ENCODE results near the gene GCK.

The GCK gene

DNA sequence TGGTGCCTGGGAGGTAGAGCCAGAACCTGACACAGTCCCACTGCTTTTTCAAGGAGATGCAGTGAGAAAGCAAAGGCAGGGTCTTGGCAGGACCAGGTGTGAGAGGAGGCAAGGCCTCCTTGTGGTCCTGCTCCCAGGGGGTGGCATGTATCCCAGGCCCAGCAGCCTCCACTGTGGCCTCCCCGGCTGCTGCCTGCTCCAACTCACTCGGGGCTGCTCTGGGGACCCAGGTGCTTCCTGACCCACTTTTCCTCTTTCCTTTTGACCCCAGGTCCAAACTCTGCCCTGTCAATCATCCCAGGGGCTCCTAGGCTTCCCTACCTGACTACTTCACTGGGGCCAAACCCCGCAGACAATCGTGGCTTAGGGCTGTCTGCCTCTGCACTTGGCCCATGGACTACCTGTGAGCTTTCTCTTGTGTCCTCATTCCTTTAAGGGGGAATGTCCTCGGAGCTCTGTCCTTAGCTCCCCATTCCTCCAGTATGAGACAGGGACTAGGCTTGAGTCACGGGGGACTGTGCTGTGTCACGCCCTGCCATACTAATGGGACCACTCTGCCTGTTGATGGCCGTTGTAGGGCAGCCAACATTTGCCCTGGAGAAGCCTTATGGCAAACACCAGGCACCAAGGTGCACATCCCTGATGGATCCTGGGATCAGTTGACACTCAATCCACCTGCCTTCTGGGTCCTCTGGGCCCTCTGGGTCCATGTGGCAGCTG lies 86.2 kb downstream of the GCK start:
- DNase-seq = no peak

DNA sequence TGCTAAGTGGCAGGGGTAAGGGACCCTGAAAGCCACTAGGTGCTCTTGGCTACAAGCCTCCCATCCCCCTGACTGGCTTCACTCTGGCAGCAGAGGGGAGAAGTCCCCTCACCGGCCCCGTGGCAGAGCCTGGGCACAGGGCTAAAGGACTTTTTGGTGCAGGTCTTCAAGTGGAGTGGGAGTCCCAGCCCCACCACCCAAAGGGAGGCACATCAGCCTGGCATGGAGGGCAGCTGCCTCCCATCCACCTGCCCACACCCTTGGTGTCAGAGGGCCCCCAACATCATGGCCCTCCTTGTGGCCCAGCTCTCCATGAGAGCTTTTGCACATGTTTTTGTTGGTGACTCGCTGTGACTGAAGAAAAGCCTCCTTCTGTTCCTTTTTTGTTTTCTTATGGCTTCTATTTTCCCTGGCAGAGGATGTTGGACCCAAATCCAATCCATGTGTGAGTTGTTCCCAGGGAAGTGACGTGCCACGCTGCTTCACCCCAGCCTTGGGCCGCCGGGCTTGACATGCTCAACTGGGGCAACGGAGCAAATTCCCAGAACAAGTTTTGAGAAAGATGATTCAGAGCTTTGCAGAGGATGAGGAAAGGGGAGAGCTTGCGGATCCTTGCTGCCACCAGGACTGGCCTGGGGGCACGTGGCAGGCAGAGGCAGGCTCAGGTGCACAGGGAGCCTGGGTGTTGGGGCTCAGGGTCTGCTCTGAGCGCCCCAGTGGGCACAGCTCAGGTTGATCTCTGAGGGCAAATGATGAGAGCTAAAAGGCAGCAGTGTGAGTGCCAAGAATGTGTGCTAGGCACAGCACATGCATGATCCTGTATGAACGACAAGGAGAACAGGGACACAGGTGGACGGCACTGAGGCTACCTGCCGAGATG lies 87.0 kb downstream of the GCK start:
- no peak for DNase-seq

DNA sequence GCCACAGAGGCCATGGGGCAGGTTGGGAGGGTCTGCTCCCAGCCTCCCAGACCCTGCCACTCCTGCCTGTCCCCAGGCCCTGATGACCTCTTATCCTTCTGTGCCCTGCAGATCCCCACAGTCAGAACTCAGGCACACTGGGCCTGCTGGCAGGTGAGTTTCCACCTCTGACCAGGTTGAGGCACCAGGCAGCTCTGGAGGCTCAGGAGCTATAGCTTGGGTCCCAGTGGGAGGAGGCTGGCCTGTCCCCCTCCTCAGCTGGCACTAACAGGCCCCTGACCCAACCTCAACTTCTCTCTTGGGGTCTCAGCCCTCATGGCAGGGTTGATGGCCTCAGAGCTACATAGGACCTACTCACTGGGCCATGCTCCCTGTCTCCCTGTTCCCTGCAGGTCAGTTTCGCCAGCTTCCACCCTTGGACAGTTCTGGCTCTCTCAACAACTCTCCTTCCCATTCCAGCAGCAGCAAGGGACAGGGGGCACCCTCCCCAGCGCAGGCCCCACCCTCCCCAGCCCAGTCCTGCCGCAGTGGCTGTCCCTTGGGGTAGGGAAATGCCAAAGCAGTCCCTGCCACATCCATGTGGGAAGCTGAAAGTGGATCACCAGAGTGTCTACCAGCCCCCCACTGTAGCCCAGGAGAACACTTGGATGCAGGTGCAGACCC lies 87.8 kb downstream of the GCK start:
- no peak for DNase-seq

DNA sequence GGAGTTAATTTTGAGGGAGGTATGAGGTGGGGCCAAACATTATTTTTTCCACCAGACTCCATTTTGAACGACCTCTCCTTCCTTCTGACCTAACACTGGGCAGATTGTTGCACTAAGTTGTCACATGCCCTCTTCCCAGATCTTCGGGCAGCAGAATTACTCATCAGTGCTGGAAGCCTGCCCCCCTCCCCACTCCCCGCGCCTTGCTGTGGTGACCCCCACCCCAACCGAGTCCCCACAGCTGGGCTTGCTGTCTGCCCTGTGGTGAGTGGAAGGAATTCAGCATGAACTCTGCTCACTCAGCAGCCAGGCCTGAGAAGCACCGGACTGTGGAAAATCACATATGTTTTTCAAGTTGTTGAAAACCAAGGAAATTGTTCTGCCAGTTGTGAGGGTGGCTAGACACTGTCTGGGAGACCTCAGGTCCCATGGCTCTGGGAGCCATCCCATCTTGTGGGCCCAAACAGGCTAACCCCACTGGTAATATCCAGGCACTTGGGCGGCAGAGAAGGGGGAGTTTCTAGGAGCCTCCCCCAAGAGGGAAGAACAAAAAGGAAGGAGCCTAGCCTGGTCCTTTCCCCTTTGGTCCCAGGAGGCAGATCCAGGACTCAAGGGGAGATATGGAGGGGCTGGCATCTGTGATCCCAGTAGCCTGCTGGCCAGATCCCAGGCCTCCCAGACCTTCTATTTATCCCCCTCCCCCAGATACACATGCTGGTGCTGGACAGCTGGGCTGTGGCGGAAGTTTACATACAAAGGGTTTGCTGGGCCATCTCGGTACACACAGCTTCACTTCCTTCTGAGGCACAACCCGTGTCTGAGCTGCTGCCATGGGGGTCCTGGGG lies 88.6 kb downstream of the GCK start:
- no peak for DNase-seq

DNA sequence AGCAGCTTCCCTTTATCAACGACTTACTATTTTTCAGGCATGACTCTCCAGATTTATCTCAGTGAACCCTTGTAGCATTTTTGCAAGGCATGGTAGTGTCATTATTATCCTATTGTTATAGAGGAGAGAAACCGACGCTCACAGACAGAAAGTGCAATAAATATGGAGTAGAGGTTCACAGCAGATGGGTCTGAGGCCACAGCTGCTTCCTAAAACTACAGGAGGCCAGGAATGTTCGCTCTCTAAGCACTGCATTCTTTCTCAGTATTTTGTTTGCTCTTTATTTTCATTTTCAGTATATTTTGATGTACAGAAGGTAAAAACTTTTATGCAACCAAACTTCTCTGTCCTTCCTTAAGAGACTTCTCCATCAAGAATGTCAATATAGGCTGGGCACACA lies 89.6 kb downstream of the GCK start:
- DNase-seq = no peak

DNA sequence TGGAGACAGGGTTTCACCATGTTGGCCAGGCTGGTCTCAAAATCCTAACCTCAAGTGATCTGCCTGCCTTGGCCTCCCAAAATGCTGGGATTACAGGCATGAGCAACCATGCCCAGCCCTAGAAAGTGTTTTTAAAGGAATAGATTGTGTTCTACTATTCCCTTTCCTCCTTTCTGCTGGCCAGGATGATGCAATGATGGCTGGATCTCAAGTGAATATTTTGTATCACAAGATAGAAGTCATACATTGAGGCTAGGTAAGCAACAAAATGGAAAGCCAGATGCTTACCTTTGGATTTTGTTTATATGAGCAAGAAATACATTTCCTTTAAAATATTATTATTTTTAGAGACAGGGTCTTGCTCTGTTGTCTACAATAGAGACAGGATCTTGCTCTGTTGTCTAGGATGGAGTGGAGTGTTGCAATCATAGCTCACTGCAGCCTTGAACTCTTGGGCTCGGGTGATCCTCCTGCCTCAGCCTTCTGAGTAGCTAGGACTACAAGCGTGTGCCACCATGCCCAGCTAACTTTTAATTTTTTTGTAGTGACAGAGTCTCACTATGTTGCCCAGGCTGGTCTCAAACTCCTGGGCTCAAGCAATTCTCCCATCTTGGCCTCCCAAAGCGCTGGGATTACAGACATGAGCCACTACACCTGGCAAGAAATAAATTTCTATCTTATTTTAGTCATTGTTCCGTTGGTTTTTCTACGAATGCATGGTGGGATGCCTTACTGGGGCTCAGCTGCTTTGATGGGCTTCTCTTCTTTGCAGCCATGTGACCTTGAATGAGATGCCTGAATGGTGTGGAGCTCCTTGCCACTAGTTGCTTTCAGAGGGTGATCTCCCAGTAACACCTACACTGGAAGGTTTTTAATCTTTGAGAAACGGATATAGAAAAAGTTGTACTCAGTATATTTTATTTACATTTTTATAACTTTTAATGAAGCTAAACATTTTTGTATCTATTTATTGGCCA lies 90.9 kb downstream of the GCK start:
- no peak for DNase-seq

DNA sequence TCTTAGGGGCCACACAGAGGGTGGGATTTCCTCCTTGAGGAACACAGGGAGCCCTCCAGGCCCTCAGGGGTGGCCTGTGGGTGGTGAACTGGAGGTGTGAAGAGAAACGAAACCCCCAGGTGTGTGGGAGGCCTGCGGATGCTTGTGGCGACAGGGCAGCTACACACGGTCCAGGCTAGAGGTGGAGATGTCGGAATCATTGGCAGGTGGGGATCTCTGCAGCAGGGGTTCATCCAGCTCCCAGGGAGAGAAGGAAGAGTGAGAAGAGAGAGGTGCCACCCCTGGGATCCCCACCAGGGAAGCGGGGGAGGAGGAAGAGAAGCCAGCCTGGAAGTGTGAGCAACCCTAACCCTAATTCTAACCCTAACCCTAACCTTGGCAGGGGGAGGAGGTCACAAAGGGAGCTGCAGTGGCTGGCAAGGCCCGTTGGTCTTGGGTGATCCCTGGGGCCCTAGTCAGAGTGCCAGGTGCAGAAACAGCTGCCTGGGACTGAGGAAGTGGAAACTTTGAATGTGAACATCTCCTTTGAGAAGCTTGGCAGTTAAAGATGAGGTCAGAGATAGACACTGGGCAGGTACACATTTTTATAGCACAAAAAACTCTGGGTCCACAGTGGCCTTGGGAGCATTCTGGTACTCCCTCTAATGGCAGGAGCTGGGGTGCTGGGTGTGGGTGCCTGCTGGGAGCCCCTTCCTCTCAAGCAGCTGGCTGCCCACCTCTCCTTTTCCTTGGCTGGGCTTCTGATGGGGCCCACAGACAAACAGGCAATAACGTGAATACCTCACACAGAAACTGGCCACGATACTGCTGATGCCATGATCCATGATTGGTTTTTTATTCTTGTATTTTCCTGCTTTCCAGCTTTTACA lies 91.9 kb downstream of the GCK start:
- no peak for DNase-seq

DNA sequence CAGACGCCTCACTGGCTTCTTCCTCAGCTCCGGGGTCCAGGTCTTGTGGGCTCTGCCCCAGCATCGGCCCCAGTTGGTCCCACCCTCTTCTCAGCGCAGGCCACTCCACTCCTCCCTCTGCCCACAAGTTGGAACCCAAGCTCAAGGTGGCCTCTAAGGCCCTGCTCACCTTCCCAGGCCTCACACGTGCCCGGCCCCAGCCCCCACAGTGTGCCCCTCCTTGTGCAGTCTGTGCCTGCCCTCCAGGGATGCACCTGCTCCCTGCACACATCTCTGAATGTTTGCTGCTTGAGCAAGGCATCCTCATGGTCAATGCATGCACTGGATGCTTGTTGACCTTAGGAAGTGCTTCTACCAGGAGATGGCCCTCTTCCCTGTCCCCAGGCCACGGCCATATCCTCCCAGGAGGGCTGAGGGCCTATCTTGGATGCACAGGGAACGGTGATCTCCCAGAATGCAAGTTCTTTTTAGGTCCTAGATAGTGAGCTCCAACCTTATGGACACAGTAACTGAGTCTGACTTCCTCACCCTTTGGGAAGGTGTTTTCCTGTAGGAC lies 92.8 kb downstream of the GCK start:
- no peak for DNase-seq

DNA sequence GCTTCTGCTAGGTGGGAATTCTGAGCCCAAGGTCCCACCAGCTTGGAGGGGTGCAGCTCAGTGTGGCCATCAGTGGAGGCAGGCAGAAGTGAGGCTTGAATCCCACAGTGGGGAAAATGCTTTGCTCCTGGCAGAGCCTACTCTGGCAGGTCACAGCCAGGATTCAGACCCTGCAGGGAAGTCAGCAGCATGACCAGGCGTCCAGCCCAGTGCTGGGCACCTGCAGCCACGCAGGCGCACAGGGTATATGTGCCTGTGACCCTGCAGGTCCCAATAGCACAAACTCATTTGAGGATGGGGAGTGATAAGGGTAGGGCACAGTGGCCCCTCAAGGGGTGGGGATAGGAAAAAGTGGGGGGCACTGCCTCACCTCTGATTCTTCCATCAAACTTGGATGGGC lies 93.5 kb downstream of the GCK start:
- DNase-seq = no peak

DNA sequence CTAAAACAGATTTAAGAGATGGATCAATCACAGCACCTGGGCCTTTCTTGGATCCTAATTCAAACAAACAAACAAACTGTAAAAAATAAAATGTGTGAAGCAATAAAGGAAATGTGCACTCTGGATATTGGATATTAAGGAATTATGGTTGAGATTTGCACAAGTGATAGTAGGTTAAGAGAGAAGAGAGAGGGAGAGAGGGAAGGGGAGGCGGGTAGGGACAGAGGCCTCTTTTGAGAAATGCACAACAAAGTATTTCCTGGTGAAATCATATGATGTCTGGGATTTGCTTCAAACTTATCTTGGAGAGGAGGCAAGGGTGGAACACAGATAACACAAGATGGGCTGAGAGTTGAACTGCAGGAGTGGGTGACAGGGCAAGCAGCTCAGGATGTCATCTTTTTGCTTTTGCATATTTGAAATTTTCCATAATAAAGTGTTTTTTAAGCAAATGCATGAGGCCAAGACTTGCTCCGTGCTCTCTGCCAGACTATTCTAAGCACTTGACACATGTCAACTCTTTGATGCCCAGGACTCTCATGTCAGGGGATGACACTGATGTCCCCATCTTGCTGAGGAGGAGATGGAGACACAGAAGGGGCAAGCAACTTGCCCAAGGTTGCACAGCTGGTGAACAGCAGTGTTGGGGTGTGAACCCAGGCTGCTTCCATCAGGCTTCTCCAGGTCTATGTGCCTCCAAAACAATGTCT lies 94.2 kb downstream of the GCK start:
- no peak for DNase-seq

DNA sequence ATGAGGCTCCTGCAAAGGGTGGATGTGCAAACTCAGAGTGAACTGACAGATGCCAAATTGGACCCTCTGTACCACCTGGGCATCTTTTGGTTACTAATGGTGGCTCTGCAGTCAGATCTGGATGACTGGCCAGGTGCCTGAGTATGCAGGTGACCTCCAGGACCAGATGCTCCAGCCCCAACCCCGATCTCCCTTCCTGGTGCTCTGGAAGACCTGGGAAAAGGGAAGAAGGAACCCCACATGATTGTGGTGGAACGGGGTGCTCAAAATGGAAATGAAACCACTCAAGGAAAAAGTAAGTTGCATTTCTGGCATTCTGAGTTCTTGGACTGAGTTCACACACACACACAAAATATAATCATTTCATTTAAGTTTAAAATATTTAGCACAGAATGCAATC lies 94.9 kb downstream of the GCK start:
- no peak for DNase-seq

All from GDM1 (cell line).